Measurements from ENCODE around the gene PRKD1. TPM values are rescaled to one million over a fixed set of nuclear protein-coding genes. Genes with fewer than 3 reads are reported as not detected.

The PRKD1 gene
- total and polyA plus RNA-seq, 2 of the 13 experiments (the other 11 are each of a cell fraction or from before 2014, with no cell fraction given), result 0.22 to 1.3 TPM

GRCh38 chr14:29674566-29675285 is 252.9 kb downstream of the PRKD1 start (continued):
- TF ChIP-seq MYPOP (CRISPR knock-in tag; IDR thresholded peaks at IDR 0.05), result no peak
- no peak for TF ChIP-seq RNF2 (conservative IDR thresholded peaks at IDR 0.05; ENCODE audit: low read depth)
- no peak for TF ChIP-seq SAP130 (CRISPR knock-in tag; IDR thresholded peaks at IDR 0.05; ENCODE audit: low read depth)
- no peak for TF ChIP-seq ZNF883 (CRISPR knock-in tag; IDR thresholded peaks at IDR 0.05; ENCODE audit: not compliant biosample characterization)
- TF ChIP-seq RFX1 (IDR thresholded peaks at IDR 0.05), result no peak

- ATAC-seq, result no peak
- no peak for DNase-seq (ENCODE audit: low spot score)
- ChIA-PET CTCF (ENCODE audit: low intra/inter-chr PET ratio, low total read pairs) (no interaction called here), POLR2A (no interaction called here)
- Histone ChIP-seq H3K27me3 (ENCODE audit: control insufficient read depth in 1 of 2, insufficient read depth in 2 of 2, low read length in 2 of 2) (no peaks in the 10 kb centered on the region), H3K9me3 (ENCODE audit: low read length) (peaks cover 82% of the 10 kb centered on the region), H4K20me1 (ENCODE audit: insufficient read depth, low read length) (no peaks in the 10 kb centered on the region), H3K4me3 (replicated peaks in 1 of 3; ENCODE audit: insufficient read depth in 1 of 3, low read depth in 2 of 3, low read length in 3 of 3) (no peak overlapping the region), H3K79me2 (ENCODE audit: insufficient read depth, low read length) (no peaks in the 10 kb centered on the region), H3K4me1 (ENCODE audit: insufficient read depth, low read length) (no peaks in the 10 kb centered on the region), H3K36me3 (replicated peaks in 1 of 2; ENCODE audit: control insufficient read depth in 1 of 2, insufficient read depth in 2 of 2, low read length in 2 of 2) (no peaks in the 10 kb centered on the region), H3K9ac (ENCODE audit: insufficient read depth, low read depth, low read length) (no peak overlapping the region), H2AFZ (ENCODE audit: low read length) (no peak overlapping the region), H3K4me2 (ENCODE audit: low read depth, low read length) (no peak overlapping the region), H3K27ac (ENCODE audit: extremely low read length, insufficient read depth, low read length) (no peak overlapping the region)
- in situ Hi-C loops (cut with HindIII; ENCODE audit: extremely low pct_ligation_motif_present, low pct_unique_long_range_greater_than_20kb), result no loop called here
- WGBS (ENCODE audit: low lambda C conversion rate), result under 1% methylated on average over 3 of the region's 3 CpGs
- no peak for FAIRE-seq
- BruUV-seq (replicated peaks), result no TSS peak
- intact Hi-C loops (cut with micrococcal nuclease; ENCODE audit: unreplicated experiment), result no loop called here
- no peak for TF ChIP-seq ZNF235 (CRISPR knock-in tag; IDR thresholded peaks at IDR 0.05; ENCODE audit: borderline replicate concordance)
Observed at GRCh38 chr14:29672831-29673230, 254.8 kb downstream of the PRKD1 start.

- in situ Hi-C loops (cut with HindIII; ENCODE audit: extremely low pct_ligation_motif_present, low pct_unique_long_range_greater_than_20kb) (no loop called here), intact Hi-C loops (cut with micrococcal nuclease; ENCODE audit: unreplicated experiment) (no loop called here)
- ChIA-PET POLR2A (no interaction called here), CTCF (ENCODE audit: low intra/inter-chr PET ratio, low total read pairs) (no interaction called here)
- ATAC-seq (no peak), FAIRE-seq (no peak), DNase-seq (ENCODE audit: low spot score) (no peak)
- no peak overlapping the region for H3K9ac ChIP-seq (ENCODE audit: insufficient read depth, low read depth, low read length)
- peaks cover 79% of the 10 kb centered on the region for H3K9me3 ChIP-seq (ENCODE audit: low read length)
- TF ChIP-seq ZFP1 (CRISPR knock-in tag; IDR thresholded peaks at IDR 0.05) (no peak), HBP1 (CRISPR knock-in tag; IDR thresholded peaks at IDR 0.05; ENCODE audit: low read depth) (no peak), AKAP8 (CRISPR knock-in tag; IDR thresholded peaks at IDR 0.05) (no peak), SNRNP70 (IDR thresholded peaks at IDR 0.05; ENCODE audit: low read depth, low read length) (no peak), BCL6 (CRISPR knock-in tag; IDR thresholded peaks at IDR 0.05) (no peak), YEATS4 (CRISPR knock-in tag; IDR thresholded peaks at IDR 0.05; ENCODE audit: borderline replicate concordance) (no peak), FLYWCH1 (CRISPR knock-in tag; IDR thresholded peaks at IDR 0.05) (no peak), ZSCAN25 (CRISPR knock-in tag; IDR thresholded peaks at IDR 0.05) (no peak), TBL1XR1 (IDR thresholded peaks at IDR 0.05; ENCODE audit: borderline replicate concordance, low read length, partially characterized antibody) (no peak)
- H3K27me3 ChIP-seq (ENCODE audit: control insufficient read depth in 1 of 2, insufficient read depth in 2 of 2, low read length in 2 of 2), result no peaks in the 10 kb centered on the region
- no peak overlapping the region for H2AFZ ChIP-seq (ENCODE audit: low read length)
- H3K4me1 ChIP-seq (ENCODE audit: insufficient read depth, low read length), result no peaks in the 10 kb centered on the region
- no TSS peak for BruUV-seq (replicated peaks)
- WGBS (ENCODE audit: low lambda C conversion rate), result 5% methylated on average over 1 of the region's 1 CpG
- no peaks in the 10 kb centered on the region for H4K20me1 ChIP-seq (ENCODE audit: insufficient read depth, low read length)
- H3K4me3 ChIP-seq (replicated peaks in 1 of 3; ENCODE audit: insufficient read depth in 1 of 3, low read depth in 2 of 3, low read length in 3 of 3), result no peak overlapping the region
- no peaks in the 10 kb centered on the region for H3K79me2 ChIP-seq (ENCODE audit: insufficient read depth, low read length)
- no peak overlapping the region for H3K27ac ChIP-seq (ENCODE audit: extremely low read length, insufficient read depth, low read length)
- H3K4me2 ChIP-seq (ENCODE audit: low read depth, low read length), result no peak overlapping the region
- no peaks in the 10 kb centered on the region for H3K36me3 ChIP-seq (replicated peaks in 1 of 2; ENCODE audit: control insufficient read depth in 1 of 2, insufficient read depth in 2 of 2, low read length in 2 of 2)
Observed at GRCh38 chr14:29671034-29671433, 256.6 kb downstream of the PRKD1 start.

All from HepG2 (cell line).